HL-60 (cell line): ENCODE measurements around the gene AP1M2.

Experiments
- POLR2AphosphoS5 ChIP-seq: IDR thresholded peaks from 2 replicates; pipeline ENCODE4 v1.6.1; 2012; ENCODE audit warnings: low read depth
- TF ChIP-seq, protein P1 (sequence below): IDR thresholded peaks from one replicate; pipeline ENCODE4 v1.5.1; 2011; ENCODE audit warnings: low read length, control low read depth, inconsistent platforms; ENCODE audit not compliant: insufficient read depth

DNA sequence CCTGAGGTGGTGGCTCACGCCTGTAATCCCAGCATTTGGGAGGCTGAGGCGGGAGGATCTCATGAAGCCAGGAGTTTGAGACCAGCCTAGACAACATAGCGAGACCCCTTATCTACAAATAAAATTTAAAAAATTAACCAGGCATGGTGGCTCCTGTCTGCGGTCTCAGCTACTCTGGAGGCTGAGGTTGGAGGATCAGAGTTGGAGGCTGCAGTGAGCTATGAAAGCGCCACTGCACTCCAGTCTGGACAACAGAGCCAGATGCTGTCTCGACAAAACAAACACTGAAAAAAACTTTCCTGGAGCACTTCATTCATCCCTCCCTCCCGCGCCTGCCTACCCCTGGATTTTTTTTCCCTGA is 44.1 kb downstream of the AP1M2 start:
- TF ChIP-seq, protein P1, sequence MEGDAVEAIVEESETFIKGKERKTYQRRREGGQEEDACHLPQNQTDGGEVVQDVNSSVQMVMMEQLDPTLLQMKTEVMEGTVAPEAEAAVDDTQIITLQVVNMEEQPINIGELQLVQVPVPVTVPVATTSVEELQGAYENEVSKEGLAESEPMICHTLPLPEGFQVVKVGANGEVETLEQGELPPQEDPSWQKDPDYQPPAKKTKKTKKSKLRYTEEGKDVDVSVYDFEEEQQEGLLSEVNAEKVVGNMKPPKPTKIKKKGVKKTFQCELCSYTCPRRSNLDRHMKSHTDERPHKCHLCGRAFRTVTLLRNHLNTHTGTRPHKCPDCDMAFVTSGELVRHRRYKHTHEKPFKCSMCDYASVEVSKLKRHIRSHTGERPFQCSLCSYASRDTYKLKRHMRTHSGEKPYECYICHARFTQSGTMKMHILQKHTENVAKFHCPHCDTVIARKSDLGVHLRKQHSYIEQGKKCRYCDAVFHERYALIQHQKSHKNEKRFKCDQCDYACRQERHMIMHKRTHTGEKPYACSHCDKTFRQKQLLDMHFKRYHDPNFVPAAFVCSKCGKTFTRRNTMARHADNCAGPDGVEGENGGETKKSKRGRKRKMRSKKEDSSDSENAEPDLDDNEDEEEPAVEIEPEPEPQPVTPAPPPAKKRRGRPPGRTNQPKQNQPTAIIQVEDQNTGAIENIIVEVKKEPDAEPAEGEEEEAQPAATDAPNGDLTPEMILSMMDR = no peak
- no peak for TF ChIP-seq POLR2AphosphoS5
